GM12875 (cell line): ENCODE data around the gene CDK5RAP1.

Experiments used
- H3K4me3 ChIP-seq: one replicate; pipeline ENCODE4 v1.5.1; 2011; ENCODE audit warnings: low read depth, low read length, control low read depth
- CTCF ChIP-seq: IDR thresholded peaks from 2 replicates; pipeline ENCODE4 v1.5.1; 2011; ENCODE audit warnings: low read depth, mild to moderate bottlenecking, control low read depth, inconsistent platforms, low read length, moderate library complexity, borderline replicate concordance; ENCODE audit not compliant: insufficient read depth

CDK5RAP1 gene

DNA sequence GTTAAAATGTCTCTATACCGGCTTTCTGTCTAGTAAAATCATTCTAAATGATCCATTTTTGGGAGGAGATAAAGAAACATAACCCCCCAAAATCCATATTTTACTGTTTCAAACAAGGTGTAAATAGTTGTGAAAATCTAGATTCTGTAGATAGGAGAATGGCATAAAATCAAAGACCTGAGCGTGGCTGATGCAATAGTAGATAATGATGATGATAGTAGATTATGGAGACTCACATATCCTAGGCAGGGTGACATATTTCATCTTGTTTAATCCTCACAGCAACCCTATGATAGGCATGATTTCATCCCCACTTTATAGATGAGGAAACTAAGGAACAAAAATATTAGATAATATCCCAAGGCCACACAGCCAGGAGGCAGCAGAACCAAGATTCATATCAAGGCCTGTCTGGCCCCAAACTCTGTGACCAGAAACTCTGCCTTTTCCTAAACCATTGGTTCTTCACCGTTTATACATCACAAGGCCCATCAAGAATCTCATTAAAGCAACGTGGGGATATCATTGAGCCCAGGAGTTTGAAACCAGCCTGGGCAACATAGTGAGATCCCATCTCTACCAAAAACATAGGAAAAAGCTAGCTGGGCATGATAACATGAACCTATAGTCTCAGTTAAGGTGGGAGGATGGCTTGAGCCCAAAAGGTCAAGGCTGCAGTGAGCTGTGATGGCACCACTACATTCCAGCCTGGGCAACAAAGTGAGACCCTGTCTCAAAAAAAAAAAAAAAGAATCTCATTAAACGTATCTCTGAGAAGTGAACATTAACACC, 62.7 kb downstream of the CDK5RAP1 start:
- no peak overlapping the region for H3K4me3 ChIP-seq
- TF ChIP-seq CTCF = no peak

- TF ChIP-seq CTCF = no peak
Observed at GRCh38 chr20:33337531-33338165, 63.7 kb downstream of the CDK5RAP1 start.

DNA sequence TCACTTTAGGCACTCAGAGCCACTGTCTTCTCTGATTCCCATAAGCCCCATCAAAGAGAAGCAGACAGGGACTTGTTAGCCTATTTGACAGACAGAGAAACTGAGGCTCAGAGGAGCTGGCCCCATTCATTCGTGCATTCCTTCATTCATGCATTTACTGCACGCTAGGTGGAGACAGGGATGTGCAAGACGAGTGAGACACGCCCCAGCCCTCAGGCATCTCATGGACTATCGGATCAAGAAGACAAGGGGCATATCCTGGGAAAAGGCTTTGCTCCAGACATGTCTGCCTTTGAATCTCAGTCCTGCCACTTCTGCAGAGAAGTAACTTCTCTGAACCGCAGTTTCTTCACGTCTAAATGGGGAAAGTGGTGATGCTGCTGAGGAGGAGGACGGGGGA, 64.2 kb downstream of the CDK5RAP1 start:
- H3K4me3 ChIP-seq = no peak overlapping the region
- no peak for TF ChIP-seq CTCF

More at GRCh38 chr20:33337531-33338165, 63.7 kb downstream of the CDK5RAP1 start:
- no peak overlapping the region for H3K4me3 ChIP-seq

- TF ChIP-seq CTCF = no peak
- H3K4me3 ChIP-seq = no peak overlapping the region
Observed at GRCh38 chr20:33336375-33336774, 64.9 kb downstream of the CDK5RAP1 start.

GRCh38 chr20:33334111-33334510, 67.2 kb downstream of the CDK5RAP1 start:
- H3K4me3 ChIP-seq = no peak overlapping the region
- no peak for TF ChIP-seq CTCF

- no peak overlapping the region for H3K4me3 ChIP-seq
- TF ChIP-seq CTCF = no peak
Observed at GRCh38 chr20:33333616-33334015, 67.7 kb downstream of the CDK5RAP1 start.

GRCh38 chr20:33332905-33333456, 68.3 kb downstream of the CDK5RAP1 start:
- TF ChIP-seq CTCF = no peak
- H3K4me3 ChIP-seq = no peak overlapping the region
